ENCODE measurements around the gene FRMD4A.

FRMD4A gene

GRCh38 chr10:13788711-13789447, 541.8 kb downstream of the FRMD4A start:
- H3K9ac ChIP-seq (ENCODE audit: low read depth, low read length), result no peak overlapping the region

DNA sequence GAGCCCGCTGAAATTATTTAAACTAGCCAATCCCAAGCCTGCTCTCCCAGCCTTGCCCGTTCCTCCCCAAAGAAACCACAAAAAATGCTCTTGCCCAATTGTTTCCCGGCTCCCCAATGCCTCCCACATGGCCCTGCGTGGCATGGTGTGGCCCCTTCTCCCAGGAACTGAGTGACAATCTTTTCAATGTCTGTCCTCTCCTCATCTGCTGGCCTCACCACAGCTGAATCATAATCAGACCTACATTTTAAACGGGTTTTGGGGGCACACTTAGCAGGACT, 542.5 kb downstream of the FRMD4A start:
- H3K9ac ChIP-seq (ENCODE audit: low read depth, low read length), result no peak overlapping the region
- no peak overlapping the region for H3K4me2 ChIP-seq (ENCODE audit: insufficient read depth, low read length)
- H3K4me1 ChIP-seq (ENCODE audit: insufficient read depth, low read length), result peaks cover 29% of the 10 kb centered on the region

More at GRCh38 chr10:13788711-13789447, 541.8 kb downstream of the FRMD4A start:
- ATAC-seq (ENCODE audit: insufficient read depth, low read depth) (no peak), DNase-seq (no peak)
- Histone ChIP-seq H3K9me3 (ENCODE audit: insufficient read depth, low read length, severe bottlenecking) (no peaks in the 10 kb centered on the region), H3K4me2 (ENCODE audit: insufficient read depth, low read length) (no peak overlapping the region), H2AFZ (ENCODE audit: low read depth, low read length) (0 out of 2 replicates have a peak overlapping the region, but pooled peaks have one; percentile 25), H3K27ac (ENCODE audit: low read length) (no peak overlapping the region), H3K4me3 (ENCODE audit: low read depth in 1 of 2, low read length in 2 of 2) (no peak overlapping the region), H3K79me2 (ENCODE audit: insufficient read depth, low read length) (no peaks in the 10 kb centered on the region), H3K27me3 (ENCODE audit: insufficient read depth, low read length, poor library complexity) (no peaks in the 10 kb centered on the region), H4K20me1 (ENCODE audit: insufficient read depth, low read length) (no peaks in the 10 kb centered on the region), H3K4me1 (ENCODE audit: insufficient read depth, low read length) (peaks cover 29% of the 10 kb centered on the region), H3K36me3 (ENCODE audit: insufficient read depth, low read length) (no peaks in the 10 kb centered on the region)
- no peak for TF ChIP-seq CTCF (IDR thresholded peaks at IDR 0.05; ENCODE audit: borderline replicate concordance, extremely low read depth, low read length, poor library complexity, severe bottlenecking)
- TF ChIP-seq EZH2 (IDR thresholded peaks at IDR 0.05; ENCODE audit: borderline replicate concordance, low read depth, low read length, severe bottlenecking), result no peak

GRCh38 chr10:13787015-13787421, 543.7 kb downstream of the FRMD4A start:
- Histone ChIP-seq H3K79me2 (ENCODE audit: insufficient read depth, low read length) (no peaks in the 10 kb centered on the region), H3K9me3 (ENCODE audit: insufficient read depth, low read length, severe bottlenecking) (no peaks in the 10 kb centered on the region), H3K4me3 (ENCODE audit: low read depth in 1 of 2, low read length in 2 of 2) (peak overlapping the region in 1 of 2 experiments; percentile 46; a peak in 3 of 4 replicates), H3K27me3 (ENCODE audit: insufficient read depth, low read length, poor library complexity) (no peaks in the 10 kb centered on the region), H3K9ac (ENCODE audit: low read depth, low read length) (peak overlapping the region; percentile 40), H3K4me1 (ENCODE audit: insufficient read depth, low read length) (peaks cover 29% of the 10 kb centered on the region), H3K4me2 (ENCODE audit: insufficient read depth, low read length) (peak overlapping the region; percentile 69), H2AFZ (ENCODE audit: low read depth, low read length) (peak overlapping the region; percentile 66), H3K36me3 (ENCODE audit: insufficient read depth, low read length) (no peaks in the 10 kb centered on the region), H4K20me1 (ENCODE audit: insufficient read depth, low read length) (no peaks in the 10 kb centered on the region), H3K27ac (ENCODE audit: low read length) (peak overlapping the region; percentile 74)
- DNase-seq (peak; percentile 77), ATAC-seq (ENCODE audit: insufficient read depth, low read depth) (peak; percentile 93)
- no peak for TF ChIP-seq CTCF (IDR thresholded peaks at IDR 0.05; ENCODE audit: borderline replicate concordance, extremely low read depth, low read length, poor library complexity, severe bottlenecking)
- no peak for TF ChIP-seq EZH2 (IDR thresholded peaks at IDR 0.05; ENCODE audit: borderline replicate concordance, low read depth, low read length, severe bottlenecking)

More for the DNA sequence above, 542.5 kb downstream of the FRMD4A start:
- Histone ChIP-seq H3K9me3 (ENCODE audit: insufficient read depth, low read length, severe bottlenecking) (no peaks in the 10 kb centered on the region), H3K4me3 (ENCODE audit: low read depth in 1 of 2, low read length in 2 of 2) (no peak overlapping the region), H4K20me1 (ENCODE audit: insufficient read depth, low read length) (no peaks in the 10 kb centered on the region), H2AFZ (ENCODE audit: low read depth, low read length) (no peak overlapping the region), H3K79me2 (ENCODE audit: insufficient read depth, low read length) (no peaks in the 10 kb centered on the region), H3K27ac (ENCODE audit: low read length) (no peak overlapping the region), H3K36me3 (ENCODE audit: insufficient read depth, low read length) (no peaks in the 10 kb centered on the region), H3K27me3 (ENCODE audit: insufficient read depth, low read length, poor library complexity) (no peaks in the 10 kb centered on the region)
- ATAC-seq (ENCODE audit: insufficient read depth, low read depth), result no peak
- TF ChIP-seq CTCF (IDR thresholded peaks at IDR 0.05; ENCODE audit: borderline replicate concordance, extremely low read depth, low read length, poor library complexity, severe bottlenecking) (no peak), EZH2 (IDR thresholded peaks at IDR 0.05; ENCODE audit: borderline replicate concordance, low read depth, low read length, severe bottlenecking) (no peak)
- no peak for DNase-seq
